ENCODE measurements around the gene KCNE1.

KCNE1 gene

DNA sequence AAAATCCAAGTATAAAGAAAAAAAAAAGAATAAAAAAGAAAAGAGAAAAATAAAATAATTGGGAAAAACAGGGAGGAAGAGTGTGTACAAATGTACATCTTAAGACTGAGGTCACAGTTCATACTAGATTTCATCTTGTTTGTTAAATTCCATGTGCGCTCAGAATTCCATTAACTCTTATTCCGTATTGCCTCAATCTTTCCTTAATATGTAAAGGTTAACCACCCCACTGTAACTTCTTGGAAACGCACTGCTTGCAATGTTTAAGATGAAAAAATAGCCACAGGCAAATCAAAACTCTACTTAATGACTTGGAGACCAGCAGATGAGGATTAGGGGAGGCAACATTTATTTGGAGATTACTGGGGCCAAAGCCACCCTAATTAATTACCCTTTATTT is 23.9 kb upstream of the KCNE1 start:
- no peak for DNase-seq

DNA sequence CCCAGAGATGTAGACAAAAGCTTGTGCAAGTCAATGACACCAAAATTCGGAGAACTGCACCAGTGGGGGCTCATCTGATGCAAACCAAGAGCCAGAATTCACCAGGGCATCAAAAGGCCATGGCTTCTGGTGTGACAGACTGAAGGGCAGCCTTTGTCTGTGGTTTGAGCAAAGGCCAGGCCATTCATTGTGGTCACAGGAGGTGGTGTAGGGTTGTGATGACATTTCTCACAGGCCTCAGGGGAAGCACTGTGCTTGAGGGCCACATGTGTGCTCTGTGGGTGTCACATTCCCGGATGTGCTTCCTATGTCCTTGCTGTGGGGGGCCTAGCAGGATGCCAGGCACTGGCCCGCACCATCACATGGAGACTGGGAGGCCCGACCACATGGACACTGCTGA is 22.5 kb upstream of the KCNE1 start:
- DNase-seq = peak; percentile 83 to 92

DNA sequence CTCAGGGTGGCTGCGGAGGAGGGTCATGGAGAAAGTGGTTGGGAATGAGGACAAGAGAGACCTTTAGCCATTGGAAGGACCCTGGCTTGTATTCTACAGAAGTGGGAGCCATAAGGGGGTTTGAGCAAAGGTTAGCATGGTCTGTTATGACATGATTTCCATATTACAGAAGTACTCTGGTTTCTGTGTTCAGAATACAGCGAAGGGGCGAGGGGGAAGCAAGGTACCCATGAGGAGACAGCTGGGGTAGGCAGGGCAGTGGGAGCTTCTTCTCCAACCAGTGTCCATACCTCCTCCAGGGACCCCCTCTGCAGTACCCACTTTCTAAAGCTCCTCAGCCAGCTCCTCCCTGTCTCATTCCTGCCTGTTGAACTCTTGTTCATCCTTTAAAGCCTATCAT is 21.9 kb upstream of the KCNE1 start:
- DNase-seq = no peak

DNA sequence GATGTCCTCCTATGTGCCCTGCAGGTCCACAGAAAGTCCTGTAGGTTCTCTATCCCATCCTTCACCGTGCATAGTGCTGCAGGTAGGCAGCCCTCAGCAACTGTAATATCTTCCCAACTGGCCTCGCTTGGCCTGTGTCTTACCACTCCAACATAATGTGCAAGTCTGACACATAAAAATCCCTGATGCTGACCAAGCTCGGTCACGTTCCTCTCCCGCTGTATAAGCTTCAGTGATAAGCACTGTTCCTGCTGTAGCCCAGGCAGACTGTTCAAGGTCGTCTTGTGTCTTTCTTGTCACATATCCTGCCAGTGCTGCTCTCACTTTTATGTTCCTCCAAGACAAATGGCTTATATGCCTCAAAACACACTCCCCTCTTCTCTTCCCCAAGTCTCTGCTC is 19.4 kb upstream of the KCNE1 start:
- DNase-seq = no peak

DNA sequence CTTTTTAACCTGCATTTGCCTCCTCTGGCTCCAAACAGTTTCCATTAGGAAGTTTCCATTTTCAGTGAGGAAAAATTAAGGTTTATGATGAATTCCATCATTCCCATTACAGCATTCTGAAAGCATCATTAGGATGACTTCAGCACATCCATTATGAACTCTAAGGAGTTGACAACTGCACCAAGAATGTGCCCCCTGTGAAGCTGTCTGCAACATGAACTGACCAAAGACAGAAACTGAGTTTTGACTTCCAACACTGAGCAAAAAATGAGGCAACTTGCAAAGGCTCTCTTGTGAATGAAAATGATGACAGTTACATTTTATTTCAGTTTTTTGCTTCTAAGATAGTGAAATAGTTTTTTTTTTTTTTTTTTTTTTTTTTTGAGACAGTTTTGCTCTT is 18.3 kb upstream of the KCNE1 start:
- no peak for DNase-seq

DNA sequence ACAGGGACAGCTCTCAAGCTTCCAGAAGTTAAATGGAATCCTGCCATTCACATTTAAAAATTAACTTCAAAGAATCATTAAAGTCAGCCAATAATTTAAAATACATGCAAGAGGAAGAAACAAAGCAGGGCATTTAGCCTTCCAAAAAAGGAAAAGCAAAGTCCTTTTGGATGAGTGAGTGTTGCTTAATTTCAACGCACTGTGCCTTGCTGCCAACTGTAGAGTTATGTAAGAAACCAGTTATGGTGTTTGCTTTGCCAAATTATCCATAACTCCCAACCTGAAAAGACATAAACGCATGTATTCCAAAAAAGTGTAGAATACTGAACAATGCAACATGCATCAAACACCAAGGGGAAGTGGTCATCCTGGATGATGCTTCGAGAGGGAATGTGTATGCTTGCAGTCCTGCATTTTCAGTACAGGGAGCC is 16.1 kb upstream of the KCNE1 start:
- DNase-seq = no peak

DNA sequence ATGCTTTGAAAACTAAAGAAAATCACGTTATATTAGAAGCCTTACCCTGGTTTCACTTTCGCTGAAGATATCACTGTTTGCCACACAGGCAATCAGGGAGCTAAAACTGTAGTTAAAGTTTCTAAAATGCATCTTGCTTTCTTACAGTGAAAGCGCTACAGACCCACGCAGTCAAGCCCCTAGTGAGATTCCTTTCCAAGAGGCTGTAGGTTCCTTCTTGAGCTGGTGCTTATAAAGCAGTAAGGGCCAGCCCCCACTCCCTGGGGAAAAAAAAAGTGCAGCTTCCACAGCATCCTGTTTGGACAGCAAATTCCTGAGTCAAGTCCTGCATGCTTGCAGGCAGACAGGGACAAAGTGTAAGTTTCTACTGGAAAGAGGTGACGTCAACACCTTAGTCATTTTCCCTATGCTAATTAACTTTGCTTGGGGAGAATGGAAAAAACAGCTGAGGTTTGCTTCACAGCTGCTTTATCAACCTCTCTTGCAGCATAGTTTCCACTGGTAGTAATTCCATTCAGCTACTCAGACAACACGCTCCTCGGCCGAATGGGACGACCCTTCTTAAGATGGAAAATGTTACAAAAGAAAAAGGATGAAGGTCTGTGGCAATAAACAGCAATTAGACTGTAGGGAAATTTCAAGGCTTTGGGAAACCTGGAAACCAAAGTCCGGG is 14.7 kb upstream of the KCNE1 start:
- DNase-seq = no peak

DNA sequence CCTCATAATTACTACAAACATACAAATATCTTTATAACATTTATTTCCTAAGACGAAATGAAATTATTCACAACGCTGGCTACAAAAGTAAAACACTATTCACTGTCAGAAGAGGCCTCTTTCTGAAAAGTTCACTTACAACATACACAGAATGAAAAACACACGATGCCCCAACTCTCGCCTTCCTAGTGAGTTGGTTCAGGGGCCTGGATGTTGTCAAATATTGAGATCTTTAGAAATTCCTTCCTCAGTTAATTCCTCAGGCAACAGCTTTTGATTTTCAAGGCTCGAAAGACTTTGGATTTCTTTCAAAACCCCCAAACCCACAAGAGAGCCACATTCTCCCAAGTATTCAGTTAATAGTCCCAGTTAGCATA is 14.2 kb upstream of the KCNE1 start:
- DNase-seq = no peak

DNA sequence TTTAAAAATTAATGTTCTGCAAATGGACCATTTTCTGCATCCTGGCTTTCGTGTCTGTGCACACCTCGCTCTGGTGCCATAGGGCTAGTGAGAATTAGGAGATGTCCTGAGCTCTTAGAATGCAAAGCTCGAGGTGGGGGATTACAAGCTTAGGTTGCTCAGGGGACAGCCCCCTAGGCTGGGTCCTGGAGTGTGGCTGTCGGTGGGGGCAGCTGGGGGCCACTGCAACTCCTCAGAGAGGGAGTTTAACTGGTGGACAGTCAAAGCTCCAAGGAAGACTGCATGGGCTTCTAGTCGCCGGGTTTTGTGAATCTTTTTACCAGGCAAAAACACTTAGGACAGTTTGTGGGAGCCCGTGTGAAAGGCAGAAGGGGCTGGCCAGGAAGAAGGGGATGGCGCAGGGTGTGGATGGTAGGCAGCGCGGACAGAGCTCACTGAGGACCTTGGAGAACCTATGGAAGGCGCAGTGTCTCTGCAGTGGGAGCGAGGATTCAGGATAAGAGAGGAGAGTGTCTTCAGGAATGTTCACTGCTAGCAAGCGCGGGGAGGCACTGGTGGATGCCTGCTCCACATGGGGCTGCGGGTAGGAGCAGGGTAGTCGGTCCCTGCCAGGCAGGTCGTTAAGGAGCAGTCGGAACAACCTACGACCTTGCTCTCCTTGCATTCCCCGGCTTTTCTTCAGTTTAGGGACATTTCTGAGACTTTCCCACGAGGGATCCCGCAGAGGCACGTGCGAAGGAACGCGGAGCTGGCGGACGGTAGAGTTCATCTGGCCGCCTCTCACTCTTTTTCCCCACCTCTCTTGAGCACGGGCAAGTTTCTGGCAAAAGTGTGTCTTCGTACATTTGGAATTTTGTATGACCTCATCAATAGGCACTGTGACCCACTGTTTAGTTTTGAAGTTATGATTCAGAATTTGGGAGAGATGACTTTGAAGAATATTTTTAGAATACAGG is 12.9 kb upstream of the KCNE1 start:
- DNase-seq = no peak

DNA sequence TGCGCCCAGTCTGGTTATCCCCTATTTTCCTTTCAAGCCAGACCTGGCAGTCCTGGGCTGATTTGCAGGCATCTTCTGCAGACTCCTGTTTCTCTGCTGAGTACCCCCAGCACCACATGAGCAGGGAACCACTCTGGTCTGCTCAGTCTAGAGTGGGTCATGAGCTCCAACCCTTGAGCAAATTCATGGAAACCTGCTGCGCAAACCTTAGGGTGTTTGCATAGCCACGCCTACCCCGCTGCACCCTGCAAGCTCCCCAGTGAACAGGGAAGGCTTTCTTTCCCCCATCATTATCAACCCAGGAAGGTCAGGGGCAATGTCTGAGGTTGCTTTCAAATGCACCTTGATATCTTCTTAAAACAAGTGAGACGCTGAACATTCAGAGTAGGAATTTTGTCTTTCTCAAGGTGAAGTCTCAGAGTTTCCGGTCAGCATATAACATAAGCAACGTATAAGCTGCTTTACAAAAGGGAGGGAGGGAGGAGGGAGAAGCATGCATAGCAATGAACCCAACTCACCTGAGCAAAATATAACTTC is 11.1 kb upstream of the KCNE1 start:
- DNase-seq = no peak

DNA sequence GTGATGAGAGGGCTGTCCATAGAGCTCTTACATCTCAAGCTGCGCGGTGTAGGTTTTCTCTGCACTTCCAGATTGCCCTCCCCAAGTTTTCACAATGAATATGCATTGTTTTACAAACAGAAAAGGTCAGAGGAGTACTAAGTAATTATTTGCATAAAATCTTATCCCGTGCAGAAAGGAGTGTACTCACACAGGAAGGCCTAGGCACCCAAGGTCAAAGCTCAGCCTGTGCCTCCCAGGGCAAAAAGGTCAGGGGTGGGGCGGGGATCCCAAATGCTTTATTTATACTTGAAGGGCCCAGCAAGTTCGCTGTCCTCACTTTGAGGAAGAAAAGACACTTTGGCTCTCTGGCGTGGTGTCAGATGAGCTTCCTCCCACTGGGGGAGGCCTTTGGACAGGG is 10.3 kb upstream of the KCNE1 start:
- no peak for DNase-seq

DNA sequence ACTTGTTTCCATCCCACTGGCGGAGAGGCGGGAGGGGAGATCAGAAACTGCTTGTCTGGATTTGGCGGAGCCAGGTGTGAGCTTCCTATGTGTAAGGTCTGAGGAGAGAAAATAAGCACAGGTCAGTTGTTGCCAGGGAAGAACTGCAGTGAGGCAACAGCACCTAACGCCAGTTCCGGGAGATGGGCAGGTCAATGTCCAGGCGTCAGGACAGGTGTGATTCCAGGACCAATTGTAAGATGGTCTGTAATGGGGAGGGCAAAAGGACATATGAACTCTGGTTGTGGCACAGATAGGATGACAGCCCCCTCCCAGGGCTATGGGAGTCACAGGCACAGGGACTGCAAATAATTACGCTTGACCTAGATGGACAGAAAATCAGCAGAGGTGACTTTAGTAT is 9.6 kb upstream of the KCNE1 start:
- DNase-seq = no peak

DNA sequence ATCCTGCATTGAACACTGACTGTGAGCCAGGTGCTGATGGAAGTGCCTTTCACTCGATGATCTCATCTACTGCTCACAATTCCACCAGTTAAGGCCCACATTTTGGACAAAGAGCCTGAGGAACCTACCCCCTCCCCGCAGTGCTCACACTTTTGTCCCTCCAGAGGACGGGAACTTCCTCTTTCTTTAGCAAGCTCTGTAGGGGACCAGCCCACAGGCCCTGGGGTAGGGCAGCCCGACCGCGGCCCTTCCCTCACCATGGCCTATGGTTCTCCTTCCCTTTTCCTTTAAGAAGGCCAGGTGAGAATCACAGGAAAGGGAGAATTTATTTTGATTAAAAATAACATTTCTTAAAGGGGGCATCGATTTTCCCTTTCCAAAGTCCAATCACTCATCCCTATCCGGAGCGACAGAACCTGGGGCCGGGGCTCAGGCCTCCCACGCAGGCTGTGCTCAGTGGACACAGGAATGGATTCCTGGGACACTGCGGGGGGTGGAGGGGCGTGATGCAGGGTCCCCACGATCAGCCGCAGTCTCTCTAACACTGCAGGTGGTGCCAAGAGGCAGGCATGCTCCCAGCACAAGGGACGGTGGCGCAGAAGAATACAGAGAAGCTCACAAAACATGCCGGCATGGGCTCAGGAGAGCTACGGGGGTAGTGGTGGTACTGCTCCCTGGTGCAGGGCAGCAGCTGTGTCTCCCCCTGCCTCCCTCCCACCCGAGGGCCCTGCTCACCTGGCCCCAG is 8.9 kb upstream of the KCNE1 start:
- DNase-seq = peak; percentile 30 to 35

DNA sequence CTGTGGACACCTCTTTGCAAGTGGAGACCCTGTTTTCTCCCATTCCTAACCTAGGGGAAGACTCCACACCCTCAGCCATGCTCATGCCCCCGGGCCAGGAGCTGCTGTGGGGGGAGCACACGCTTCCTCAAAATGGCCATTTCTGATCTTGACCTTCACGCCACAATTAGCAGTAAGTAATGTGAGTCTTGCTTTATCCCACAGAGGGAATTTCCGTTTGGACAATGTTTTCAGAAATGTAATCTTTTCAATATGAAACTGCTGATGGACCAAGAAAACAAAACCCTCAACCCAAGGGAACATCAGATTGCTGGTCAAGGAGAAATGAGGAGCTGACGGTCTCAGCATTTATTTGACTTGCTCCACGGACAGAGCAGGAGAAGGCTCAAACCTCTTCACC is 8.3 kb upstream of the KCNE1 start:
- DNase-seq = no peak

DNA sequence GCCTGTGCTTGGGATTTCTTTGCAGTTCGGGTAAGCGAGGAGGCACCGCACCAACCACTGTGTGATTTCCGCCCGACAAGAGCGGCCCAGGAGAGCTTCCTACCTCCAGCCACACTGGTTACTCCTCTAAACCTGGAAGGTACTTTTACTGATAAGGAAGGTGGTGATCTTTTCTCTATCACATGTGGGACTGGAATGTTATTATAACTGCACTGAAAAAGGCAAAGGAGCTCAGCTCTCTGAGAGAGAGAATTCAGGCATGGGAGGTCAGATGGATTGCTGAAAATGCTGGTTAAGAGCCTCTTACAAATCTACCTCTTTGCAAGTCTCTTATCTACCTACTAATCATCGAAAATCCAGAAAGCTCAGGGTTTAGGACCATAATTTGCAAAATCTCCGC is 7.7 kb upstream of the KCNE1 start:
- no peak for DNase-seq

DNA sequence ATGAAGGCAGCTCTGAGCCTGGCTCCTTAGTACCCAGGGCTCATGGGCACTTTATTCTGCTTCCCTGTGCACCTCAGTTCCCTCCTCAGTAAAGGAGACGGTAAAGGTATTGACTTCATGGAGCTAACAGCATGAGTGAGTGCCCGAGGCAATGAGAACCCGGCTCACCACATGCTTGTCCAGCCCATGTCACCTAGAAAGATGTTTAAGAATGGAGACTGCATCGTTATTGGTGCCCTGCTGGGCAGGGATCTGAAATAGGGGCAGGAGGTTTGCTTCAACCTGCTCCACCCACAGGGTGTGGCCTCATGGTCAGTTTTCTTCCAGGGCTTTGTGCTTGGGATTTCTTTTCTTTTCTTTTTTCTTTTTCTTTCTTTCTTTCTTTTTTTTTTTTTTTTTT is 7.0 kb upstream of the KCNE1 start:
- DNase-seq = no peak

DNA sequence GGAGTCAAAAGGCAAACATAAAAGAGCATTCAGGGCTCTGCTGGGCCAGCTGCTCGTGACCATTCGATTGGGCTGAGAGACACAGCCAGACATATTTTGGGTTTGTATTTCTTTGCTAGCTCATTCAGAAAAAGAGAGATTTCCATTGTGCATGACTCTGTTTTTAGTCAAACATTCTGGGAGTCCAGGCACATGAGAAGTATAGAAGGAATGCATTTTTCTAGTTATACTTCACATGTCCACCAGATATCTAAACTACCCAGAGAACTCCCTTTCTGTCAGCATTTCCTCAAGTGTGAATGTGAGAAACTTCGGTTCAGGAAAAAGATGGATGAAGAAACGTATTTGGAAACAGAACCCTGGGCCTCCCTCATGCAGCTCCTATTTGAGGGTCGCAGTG is 6.3 kb upstream of the KCNE1 start:
- no peak for DNase-seq

DNA sequence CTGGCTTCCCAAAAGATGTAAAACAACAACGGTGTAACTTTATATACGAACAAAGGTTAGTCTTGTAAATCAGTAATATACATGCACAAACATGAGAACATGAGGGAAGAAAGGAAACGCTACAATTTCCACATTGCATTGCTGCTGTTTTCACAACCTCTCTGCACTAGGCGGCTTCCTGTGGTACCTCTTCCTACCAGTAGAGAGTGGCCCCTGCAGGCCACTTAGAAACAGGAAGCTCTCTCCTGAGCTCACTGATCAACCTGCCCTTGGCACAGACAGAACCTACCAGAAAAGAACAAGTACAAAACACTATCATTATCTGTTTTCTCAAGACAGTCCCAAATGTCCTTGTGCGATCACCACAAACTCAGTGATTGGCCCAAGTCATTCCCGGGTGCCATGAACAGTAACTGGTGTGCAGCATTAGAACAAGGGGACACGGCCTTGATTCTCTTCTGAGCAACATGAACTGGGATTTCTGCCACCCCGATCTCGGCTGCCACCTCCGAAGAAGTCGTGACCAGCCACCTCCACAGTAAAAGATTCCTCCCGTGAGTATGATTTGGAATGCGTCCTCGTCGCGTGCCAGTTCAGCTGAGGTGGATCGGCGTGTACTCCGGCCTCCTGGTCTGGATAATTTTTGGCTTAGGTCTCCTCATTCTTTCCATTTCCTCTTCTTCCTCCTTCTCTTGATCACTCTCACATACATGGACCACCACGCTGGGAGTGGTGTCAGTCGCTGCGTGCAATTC is 5.7 kb upstream of the KCNE1 start:
- DNase-seq = peak; percentile 83 to 89

DNA sequence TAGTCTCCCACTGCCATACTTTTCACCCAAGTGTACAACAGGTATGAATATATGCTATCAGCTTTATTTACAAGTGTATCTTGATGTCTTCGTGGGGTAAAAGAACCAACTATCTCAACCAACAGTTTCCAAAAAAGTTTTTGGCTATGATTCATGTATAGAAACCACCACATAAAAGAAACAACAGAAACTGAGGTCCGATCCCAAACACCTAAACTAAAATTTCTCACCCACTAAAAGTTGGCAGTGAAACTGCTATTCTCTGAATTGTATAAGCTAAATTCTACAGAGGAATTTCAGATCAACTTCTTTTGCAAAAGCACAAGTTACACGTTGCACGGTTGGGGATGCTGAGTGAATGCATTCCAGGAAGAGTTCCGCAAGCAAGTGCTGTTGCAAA is 5.0 kb upstream of the KCNE1 start:
- no peak for DNase-seq

DNA sequence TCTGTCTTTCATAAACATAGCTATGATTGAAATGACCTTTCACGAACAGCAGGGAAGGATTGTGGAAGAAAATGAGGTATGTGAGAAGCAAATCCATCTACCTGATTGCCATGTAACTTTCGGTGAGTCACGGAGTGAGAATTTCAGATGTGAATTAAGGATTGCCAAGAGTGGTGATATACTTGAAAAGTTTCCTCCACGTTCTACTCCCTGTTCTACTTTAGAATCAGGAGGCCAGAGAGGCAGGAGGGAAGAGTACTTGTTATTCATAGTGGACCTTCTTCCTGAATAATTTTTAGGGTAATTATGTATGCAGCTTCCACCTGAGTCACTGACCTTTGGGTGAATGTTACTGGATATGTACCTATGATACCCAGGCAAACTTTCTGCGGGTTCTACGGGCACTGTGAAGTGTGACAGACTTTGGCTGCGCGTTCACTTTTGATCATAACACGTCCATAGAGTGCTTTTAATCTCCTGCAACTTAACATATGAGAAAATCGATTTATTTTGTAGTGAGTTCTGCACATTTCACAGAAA is 2.6 kb upstream of the KCNE1 start:
- no peak for DNase-seq

DNA sequence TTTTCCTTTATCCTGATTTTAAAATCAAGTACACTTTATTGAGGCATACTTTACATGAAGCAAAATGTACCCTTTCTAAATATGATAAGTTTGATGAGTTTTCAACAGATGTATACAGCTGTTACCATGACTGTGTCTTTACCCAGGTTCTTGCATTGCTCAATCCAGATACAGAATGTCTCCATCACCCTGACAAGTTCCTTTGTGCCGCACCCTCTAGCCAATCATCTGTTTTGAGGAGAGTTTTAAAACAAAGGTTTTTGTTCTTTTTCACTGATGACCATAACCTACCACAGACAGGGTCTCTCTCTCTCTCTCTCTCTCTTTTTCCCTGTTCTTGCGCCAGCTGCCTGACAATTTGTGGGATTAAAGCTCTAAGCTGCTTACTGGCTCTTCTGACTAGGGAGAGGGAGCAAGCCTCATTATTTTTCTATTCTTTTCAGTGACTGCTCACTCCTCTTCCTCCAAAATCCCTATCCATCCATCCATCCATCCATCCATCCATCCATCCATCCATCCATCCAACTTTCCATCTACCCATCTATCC is 1.2 kb upstream of the KCNE1 start:
- peak; percentile 38 to 67 for DNase-seq

DNA sequence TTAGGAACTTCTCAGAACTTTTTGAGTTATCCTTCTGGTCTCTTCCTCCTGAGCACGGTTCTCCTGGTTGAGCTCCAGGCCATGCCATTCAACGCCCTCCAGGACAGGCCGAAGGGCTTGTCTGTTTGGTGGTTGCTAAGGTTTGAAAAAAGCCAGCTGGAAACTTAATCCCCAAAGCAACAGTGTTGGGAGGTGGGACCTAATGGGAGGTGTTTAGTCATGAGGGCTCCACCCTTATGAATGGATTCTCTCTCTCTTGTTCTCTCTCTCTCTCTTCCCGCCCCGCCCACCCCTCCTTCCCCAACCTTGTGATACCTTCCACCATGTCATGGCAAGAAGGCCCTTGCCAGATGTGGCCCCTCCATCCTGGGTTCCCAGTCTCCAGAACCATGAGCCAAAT is 829 bp downstream of the KCNE1 start:
- DNase-seq = no peak

All from AML-193 (cell line).